GM06990 (cell line): Measurements from ENCODE around the gene PNLIPRP3.

Experiments used
- DNase-seq: peaks from one replicate; pipeline ENCODE4 v3.0.0-alpha.2; 2011; ENCODE audit not compliant: insufficient read length; ENCODE audit errors: extremely low read depth
- H3K27me3 ChIP-seq: replicated peaks from 2 replicates; pipeline ENCODE4 v1.6.0; 2011; ENCODE audit warnings: low read length; ENCODE audit not compliant: control insufficient read depth, insufficient read depth
- H3K36me3 ChIP-seq: 2 replicates; pipeline ENCODE4 v1.5.1; 2011; ENCODE audit warnings: low read length; ENCODE audit not compliant: control insufficient read depth, insufficient read depth
- H3K4me3 ChIP-seq: replicated peaks from 2 replicates; pipeline ENCODE4 v1.5.1; 2011; ENCODE audit warnings: low read depth, mild to moderate bottlenecking, control low read depth, low read length
- CTCF ChIP-seq: IDR thresholded peaks from 2 replicates; pipeline ENCODE4 v1.5.1; 2011; ENCODE audit warnings: low read length, control low read depth, mild to moderate bottlenecking, inconsistent platforms; ENCODE audit not compliant: insufficient read depth, poor library complexity, severe bottlenecking

The PNLIPRP3 gene

DNA sequence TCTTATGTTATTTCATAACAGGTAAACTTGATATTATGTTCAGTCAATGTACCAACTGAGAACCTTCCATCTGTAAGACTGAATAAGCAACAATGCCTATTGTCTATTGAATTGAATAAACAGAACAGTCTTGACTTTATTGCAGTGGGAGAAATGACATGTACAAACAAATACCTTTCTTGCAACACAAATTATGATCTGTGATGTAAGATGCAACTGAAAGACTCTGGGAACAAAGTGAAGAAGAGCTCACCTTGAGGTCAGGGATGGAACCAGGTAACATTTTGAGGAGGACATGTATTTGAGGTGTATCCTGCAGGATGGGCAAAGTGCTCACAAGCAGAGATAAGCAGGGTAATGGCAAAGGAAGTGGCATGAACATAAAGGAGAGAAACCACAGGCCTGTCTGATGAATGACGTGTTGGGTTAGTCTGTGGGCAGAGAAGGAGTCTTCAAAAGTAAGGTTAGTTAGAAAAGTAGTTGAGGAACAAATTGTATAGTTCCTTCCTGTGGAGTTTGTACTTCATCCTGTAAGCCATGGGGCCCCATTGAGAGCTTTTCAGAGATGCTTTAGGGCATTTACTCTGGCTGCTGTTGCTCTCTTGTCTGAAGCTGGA is 9.5 kb downstream of the PNLIPRP3 start:
- H3K36me3 ChIP-seq = no peaks in the 10 kb centered on the region
- no peaks in the 10 kb centered on the region for H3K27me3 ChIP-seq
- TF ChIP-seq CTCF = no peak
- no peak overlapping the region for H3K4me3 ChIP-seq
- no peak for DNase-seq

DNA sequence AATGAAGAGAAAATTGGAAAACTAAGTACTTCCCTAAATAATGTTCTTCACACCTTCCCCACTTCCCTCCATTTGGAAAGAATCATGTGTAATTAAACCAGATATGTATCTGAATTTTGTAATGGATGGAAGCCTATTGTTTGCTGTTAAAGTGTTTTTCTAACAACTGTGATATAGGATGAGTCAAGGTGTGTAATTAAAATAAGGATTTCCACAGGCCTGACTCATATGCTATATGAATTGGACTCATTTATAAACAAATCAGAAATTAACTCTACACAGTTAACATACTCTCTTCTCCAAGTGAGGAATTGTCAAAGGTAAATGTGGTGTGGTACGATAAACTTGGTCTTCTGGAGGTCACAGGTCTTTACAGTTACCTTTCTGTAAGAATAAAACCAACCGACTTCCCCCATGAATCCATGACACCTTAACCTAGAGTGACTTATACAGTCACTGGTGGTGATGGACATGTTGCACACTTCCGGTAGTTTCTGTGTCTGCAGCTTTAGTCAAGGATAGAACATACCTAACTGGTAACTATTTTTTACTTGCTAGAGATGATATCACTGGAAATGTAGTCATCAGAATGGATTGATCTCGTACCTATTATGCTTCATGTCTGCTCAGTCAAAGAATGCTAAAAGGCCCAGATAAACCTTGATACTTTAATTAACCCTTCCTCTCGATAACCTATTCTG is 12.8 kb downstream of the PNLIPRP3 start:
- no peak overlapping the region for H3K4me3 ChIP-seq
- H3K27me3 ChIP-seq = no peaks in the 10 kb centered on the region
- DNase-seq = no peak
- no peaks in the 10 kb centered on the region for H3K36me3 ChIP-seq
- no peak for TF ChIP-seq CTCF

DNA sequence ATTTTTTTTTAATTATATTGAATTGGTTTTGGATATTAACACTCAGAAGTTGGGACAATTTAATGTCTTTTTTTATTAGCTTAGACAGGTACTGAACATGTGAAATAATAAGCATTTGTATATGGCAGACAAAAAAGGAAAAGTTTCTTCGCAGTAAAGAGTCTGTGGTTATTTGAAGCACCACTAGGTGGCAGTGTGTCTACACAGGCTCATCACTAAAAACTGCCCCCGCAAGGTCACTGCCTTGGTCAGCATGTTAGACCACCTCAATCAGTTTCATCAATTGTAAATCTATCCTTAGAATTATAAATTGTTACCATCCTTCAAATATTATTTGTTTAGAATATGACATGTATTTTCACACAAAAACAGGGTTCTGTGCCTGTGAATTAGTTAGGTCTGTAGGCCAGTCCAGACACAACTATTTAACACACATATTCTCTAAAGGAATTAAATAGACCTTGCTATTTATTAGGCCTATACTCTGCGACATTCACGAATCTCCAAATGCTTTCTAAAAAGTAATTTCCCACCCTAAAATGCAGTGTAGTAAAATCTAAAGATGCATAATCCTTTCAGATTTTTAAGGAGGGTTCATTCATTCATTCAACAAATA is 17.0 kb downstream of the PNLIPRP3 start:
- Histone ChIP-seq H3K36me3 (no peaks in the 10 kb centered on the region), H3K27me3 (no peaks in the 10 kb centered on the region), H3K4me3 (no peak overlapping the region)
- peak; percentile 88 for TF ChIP-seq CTCF
- no peak for DNase-seq

DNA sequence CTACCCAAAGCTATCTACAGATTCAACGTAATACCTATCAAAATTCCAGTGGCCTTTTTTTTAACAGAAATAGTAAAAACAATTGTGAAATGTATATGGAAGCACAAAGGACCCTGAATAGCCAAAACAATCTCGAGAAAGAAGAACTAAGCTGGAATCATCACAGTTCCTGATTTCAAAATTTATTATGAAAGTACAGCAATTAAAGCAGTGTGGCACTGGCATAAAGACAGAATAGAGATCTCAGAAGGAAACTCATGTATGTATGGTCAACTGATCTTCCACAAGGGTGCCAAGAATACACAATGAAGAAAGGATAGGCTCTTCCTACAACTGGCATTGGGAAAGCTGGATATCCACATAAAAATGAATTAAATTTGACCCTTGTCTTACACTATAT is 23.2 kb downstream of the PNLIPRP3 start:
- DNase-seq = no peak
- H3K36me3 ChIP-seq = no peaks in the 10 kb centered on the region
- H3K27me3 ChIP-seq = no peaks in the 10 kb centered on the region
- H3K4me3 ChIP-seq = no peak overlapping the region
- no peak for TF ChIP-seq CTCF

- no peaks in the 10 kb centered on the region for H3K27me3 ChIP-seq
- no peak for DNase-seq
- no peak overlapping the region for H3K4me3 ChIP-seq
- H3K36me3 ChIP-seq = no peaks in the 10 kb centered on the region
- no peak for TF ChIP-seq CTCF
These were observed 24.2 kb downstream of the PNLIPRP3 start for GRCh38 chr10:116451711-116452337.
